Suprapubic skin (tissue), 3 donors: ENCODE results near the gene UBR3.
"Not testable (repeated sequence)": the region's sequence is repeated elsewhere in the genome, so short reads cannot be mapped to it uniquely, and the experiment has no call there.

Experiments used
- CTCF ChIP-seq, 2 donors: fragments of 200-600 bp in 1 of 2; fragments of 450-650 bp in 1 of 2; sonication (generic) in 1 of 2; IDR thresholded peaks; one replicate each; pipeline ENCODE4 v1.5.1; 2016 to 2019; ENCODE audit warnings: antibody characterized with exemption in 2 of 2, mild to moderate bottlenecking in 1 of 2, moderate library complexity in 1 of 2
- EP300 ChIP-seq: sonication (generic); formaldehyde crosslinking; IDR thresholded peaks from one replicate; pipeline ENCODE4 v1.6.1; 2017; ENCODE audit warnings: antibody characterized with exemption

- not testable (repeated sequence) for TF ChIP-seq CTCF (IDR thresholded peaks at IDR 0.05); EP300
These were observed 109.4 kb downstream of the UBR3 start for GRCh38 chr2:169936652-169937051.
